GM19395 (cell line): ENCODE measurements around the gene RCE1.
A peak's percentile ranks its signal among the peaks of the same experiment; 100 is the strongest.
"Not testable (repeated sequence)": the region's sequence is repeated elsewhere in the genome, so short reads cannot be mapped to it uniquely, and the experiment has no call there.

Experiments
- ATAC-seq: cut with Tn5 transposase; IDR thresholded peaks from one replicate; pipeline ENCODE4 v1.9.1; 2021; ENCODE audit warnings: mild to moderate bottlenecking, moderate library complexity; ENCODE audit not compliant: unreplicated experiment

RCE1 gene

GRCh38 chr11:66842896-66843775 is at the start of gene RCE1:
TSS of gene RCE1 (plus strand) at chr11:66843441. CDS start at chr11:66843456, 15 bp downstream.
- ATAC-seq, result peak; percentile 80

- ATAC-seq, result not testable (repeated sequence)
These were observed 43.4 kb upstream of the RCE1 start for GRCh38 chr11:66799815-66800214.

GRCh38 chr11:66800720-66801428 is 42.4 kb upstream of the RCE1 start:
- ATAC-seq, result no peak

GRCh38 chr11:66809592-66809991 is 33.6 kb upstream of the RCE1 start:
- no peak for ATAC-seq

GRCh38 chr11:66810576-66811185 is 32.6 kb upstream of the RCE1 start:
- no peak for ATAC-seq

- ATAC-seq, result no peak
These were observed 28.6 kb upstream of the RCE1 start for GRCh38 chr11:66814678-66815077.

- no peak for ATAC-seq
These were observed 27.6 kb upstream of the RCE1 start for GRCh38 chr11:66815646-66816045.

- no peak for ATAC-seq
These were observed 24.8 kb upstream of the RCE1 start for GRCh38 chr11:66818231-66818955.

- ATAC-seq, result no peak
These were observed 22.9 kb upstream of the RCE1 start for GRCh38 chr11:66820381-66820780.

- no peak for ATAC-seq
These were observed 22.3 kb upstream of the RCE1 start for GRCh38 chr11:66820901-66821300.

- no peak for ATAC-seq
These were observed 19.5 kb upstream of the RCE1 start for GRCh38 chr11:66823700-66824099.

GRCh38 chr11:66824573-66824972 is 18.7 kb upstream of the RCE1 start:
- ATAC-seq, result not testable (repeated sequence)

GRCh38 chr11:66834539-66834845 is 8.7 kb upstream of the RCE1 start:
- ATAC-seq, result no peak

- no peak for ATAC-seq
These were observed 8.3 kb upstream of the RCE1 start for GRCh38 chr11:66834943-66835342.

- ATAC-seq, result no peak
These were observed 7.4 kb upstream of the RCE1 start for GRCh38 chr11:66835768-66836405.

GRCh38 chr11:66840317-66841091 is 2.7 kb upstream of the RCE1 start:
- no peak for ATAC-seq

GRCh38 chr11:66841861-66842260 is 1.4 kb upstream of the RCE1 start:
- ATAC-seq, result no peak

GRCh38 chr11:66842501-66842895 is 743 bp upstream of the RCE1 start:
- ATAC-seq, result peak; percentile 6

- ATAC-seq, result peak; percentile 22
These were observed 695 bp downstream of the RCE1 start for GRCh38 chr11:66843776-66844495.
